ENCODE results near the gene ZSCAN23. TPM values are rescaled to one million over a fixed set of nuclear protein-coding genes. Genes with fewer than 3 reads are reported as not detected.

The ZSCAN23 gene
- total RNA-seq, 1 experiment from 2014 or later = 3.0 TPM

DNA sequence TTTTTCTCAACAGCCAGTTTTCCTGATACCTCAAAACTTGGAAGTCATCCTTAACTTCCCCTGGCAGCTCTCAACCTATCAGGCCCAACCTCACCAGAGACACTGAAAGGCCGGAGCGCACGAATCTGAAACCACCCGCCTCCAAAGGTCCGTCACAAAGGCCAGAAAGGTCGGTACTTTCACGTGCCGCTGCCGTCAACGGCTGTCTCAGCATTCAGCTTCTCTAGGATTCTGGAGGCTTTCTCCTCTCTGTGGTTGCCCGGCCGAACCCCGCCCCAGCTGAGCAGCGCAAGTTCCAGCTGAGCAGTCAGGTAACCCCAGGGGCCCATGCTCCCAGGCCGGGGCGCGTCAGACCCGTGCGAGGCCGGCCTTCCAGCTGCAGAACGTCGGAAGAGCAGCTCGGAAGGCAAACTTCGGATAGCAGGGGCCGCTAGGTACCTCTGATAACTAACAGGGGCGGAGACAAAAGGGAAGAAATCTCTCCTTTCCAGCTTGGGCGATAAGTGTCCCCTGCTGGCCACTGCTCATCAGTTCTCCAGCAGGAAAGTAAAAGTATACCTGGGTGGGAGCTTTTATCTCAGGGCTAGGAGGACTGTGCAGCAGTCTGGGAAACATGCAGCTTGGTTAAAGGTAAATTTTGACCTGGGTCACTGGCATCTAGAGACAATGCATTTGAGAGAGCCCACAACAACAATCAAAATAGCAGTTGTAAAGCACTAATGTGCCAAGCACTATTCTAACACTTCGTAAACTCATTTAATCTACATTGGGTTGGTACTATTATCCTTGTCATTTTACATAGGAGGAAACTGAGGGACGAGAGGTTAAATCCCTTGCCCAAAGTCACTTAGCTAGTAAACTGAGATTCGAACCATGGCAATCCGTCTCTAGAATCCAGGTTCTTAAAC is 59.8 kb downstream of the ZSCAN23 start:
- no TSS peak for BruUV-seq (replicated peaks)
- peaks cover 39% of the 10 kb centered on the region for H3K36me3 Mint-ChIP-seq (ENCODE audit: insufficient read depth, unreplicated experiment)
- peaks cover 14% of the 10 kb centered on the region for H3K4me1 Mint-ChIP-seq (ENCODE audit: insufficient read depth, unreplicated experiment)
- CTCF ChIA-PET = interaction anchor here (0.6 to 4.9 kb wide), 13 partner anchors 12 to 495 kb away, joined by 3 to 35 read pairs (median 4); partner anchors contain the start of gene ZKSCAN3
- POLR2A ChIA-PET = interaction anchor here (0.5 to 4.7 kb wide), 32 partner anchors 9 to 620 kb away, joined by 3 to 48 read pairs (median 5); partner anchors contain the start of genes PGBD1, TRIM27, ZKSCAN3 and ZKSCAN4
- DNase-seq (ENCODE audit: unreplicated experiment) = peak; percentile 80
- H3K27me3 Mint-ChIP-seq (ENCODE audit: insufficient read depth, unreplicated experiment) = no peaks in the 10 kb centered on the region
- intact Hi-C loops (cut with micrococcal nuclease) = loop anchor here (1.0 kb wide), 2 partner anchors 158 to 247 kb away; partner anchors contain the start of gene ZSCAN9
- H3K27ac Mint-ChIP-seq (ENCODE audit: low read depth, unreplicated experiment) = peak overlapping the region; percentile 96
- H3K9me3 Mint-ChIP-seq (ENCODE audit: unreplicated experiment) = peaks cover 14% of the 10 kb centered on the region
- TF ChIP-seq, protein P1, sequence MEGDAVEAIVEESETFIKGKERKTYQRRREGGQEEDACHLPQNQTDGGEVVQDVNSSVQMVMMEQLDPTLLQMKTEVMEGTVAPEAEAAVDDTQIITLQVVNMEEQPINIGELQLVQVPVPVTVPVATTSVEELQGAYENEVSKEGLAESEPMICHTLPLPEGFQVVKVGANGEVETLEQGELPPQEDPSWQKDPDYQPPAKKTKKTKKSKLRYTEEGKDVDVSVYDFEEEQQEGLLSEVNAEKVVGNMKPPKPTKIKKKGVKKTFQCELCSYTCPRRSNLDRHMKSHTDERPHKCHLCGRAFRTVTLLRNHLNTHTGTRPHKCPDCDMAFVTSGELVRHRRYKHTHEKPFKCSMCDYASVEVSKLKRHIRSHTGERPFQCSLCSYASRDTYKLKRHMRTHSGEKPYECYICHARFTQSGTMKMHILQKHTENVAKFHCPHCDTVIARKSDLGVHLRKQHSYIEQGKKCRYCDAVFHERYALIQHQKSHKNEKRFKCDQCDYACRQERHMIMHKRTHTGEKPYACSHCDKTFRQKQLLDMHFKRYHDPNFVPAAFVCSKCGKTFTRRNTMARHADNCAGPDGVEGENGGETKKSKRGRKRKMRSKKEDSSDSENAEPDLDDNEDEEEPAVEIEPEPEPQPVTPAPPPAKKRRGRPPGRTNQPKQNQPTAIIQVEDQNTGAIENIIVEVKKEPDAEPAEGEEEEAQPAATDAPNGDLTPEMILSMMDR (IDR thresholded peaks at IDR 0.05; ENCODE audit: unreplicated experiment) = peak; percentile 48
- peak overlapping the region; percentile 82 for H3K4me3 Mint-ChIP-seq (ENCODE audit: unreplicated experiment)

Other genes with a start within 250 kb of the ZSCAN23 start
- 13.7 and 15.6 TPM in 2 replicates for gene ZSCAN9, start 218.2 kb downstream of the ZSCAN23 start, total RNA-seq (2022)
- 3.3 and 4.8 TPM in 2 replicates for gene ZKSCAN4, start 191.2 kb downstream of the ZSCAN23 start, total RNA-seq (2022)
- not detected in 2 replicates for gene NKAPL, start 184.2 kb downstream of the ZSCAN23 start, total RNA-seq (2022)
- gene ZSCAN26, start 176.3 kb downstream of the ZSCAN23 start, total RNA-seq (2022) = 11.3 and 13.1 TPM in 2 replicates
- 2.5 and 2.9 TPM in 2 replicates for gene PGBD1, start 161.9 kb downstream of the ZSCAN23 start, total RNA-seq (2022)
- 5.0 and 6.7 TPM in 2 replicates for gene ZSCAN31, start 107.3 kb downstream of the ZSCAN23 start, total RNA-seq (2022)
- 2.7 and 3.7 TPM in 2 replicates for gene ZKSCAN3, start 93.5 kb downstream of the ZSCAN23 start, total RNA-seq (2022)
- gene ZSCAN12, start 43.7 kb downstream of the ZSCAN23 start, total RNA-seq (2022) = 4.4 and 5.3 TPM in 2 replicates
- not detected in 2 replicates for gene GPX6, start 72.3 kb upstream of the ZSCAN23 start, total RNA-seq (2022)
- gene GPX5, start 82.4 kb upstream of the ZSCAN23 start, total RNA-seq (2022) = not detected in 2 replicates

Measured in MCF 10A (cell line).